Testis (tissue), 2 donors: Measurements from ENCODE around the gene EEFSEC.

Experiments
- POLR2A ChIP-seq: fragments of 450-650 bp; IDR thresholded peaks from one replicate; pipeline ENCODE4 v1.6.1; 2017; ENCODE audit warnings: antibody characterized with exemption, mild to moderate bottlenecking, moderate library complexity
- TF ChIP-seq, protein P1 (sequence below), 3 experiments: fragments of 450-650 bp in 2 of 3; fragments of 200-600 bp in 1 of 3; sonication (generic) in 1 of 3; IDR thresholded peaks; one replicate each; pipeline ENCODE4 v1.5.1; 2016 to 2019; ENCODE audit warnings: antibody characterized with exemption in 3 of 3, mild to moderate bottlenecking in 2 of 3, moderate library complexity in 1 of 3

DNA sequence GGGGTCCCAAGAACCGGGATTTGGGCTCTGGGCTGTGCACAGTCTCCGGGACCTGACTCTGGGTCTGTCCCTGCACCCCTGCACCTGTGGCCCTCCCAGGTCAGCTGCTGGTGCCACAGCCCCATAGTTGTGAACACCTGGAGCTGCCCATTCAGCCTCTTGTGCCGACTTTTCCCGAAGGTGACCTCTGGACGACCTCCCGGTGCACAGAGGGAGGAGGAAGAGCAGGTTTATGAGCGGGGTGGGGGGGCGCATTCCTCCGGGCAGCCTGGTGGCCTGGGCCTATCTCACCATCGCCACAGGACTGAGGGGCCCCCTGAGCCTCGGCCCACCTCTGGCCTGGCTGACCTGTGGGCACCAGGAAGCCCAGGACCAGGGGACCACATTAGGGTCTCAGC lies 268.2 kb downstream of the EEFSEC start:
- TF ChIP-seq, protein P1, sequence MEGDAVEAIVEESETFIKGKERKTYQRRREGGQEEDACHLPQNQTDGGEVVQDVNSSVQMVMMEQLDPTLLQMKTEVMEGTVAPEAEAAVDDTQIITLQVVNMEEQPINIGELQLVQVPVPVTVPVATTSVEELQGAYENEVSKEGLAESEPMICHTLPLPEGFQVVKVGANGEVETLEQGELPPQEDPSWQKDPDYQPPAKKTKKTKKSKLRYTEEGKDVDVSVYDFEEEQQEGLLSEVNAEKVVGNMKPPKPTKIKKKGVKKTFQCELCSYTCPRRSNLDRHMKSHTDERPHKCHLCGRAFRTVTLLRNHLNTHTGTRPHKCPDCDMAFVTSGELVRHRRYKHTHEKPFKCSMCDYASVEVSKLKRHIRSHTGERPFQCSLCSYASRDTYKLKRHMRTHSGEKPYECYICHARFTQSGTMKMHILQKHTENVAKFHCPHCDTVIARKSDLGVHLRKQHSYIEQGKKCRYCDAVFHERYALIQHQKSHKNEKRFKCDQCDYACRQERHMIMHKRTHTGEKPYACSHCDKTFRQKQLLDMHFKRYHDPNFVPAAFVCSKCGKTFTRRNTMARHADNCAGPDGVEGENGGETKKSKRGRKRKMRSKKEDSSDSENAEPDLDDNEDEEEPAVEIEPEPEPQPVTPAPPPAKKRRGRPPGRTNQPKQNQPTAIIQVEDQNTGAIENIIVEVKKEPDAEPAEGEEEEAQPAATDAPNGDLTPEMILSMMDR (IDR thresholded peaks at IDR 0.05), result no peak
- TF ChIP-seq POLR2A, result no peak
